C4-2B (cell line): ENCODE results near the gene RNF169.

ENCODE experiments used
- CTCF ChIP-seq: fragments of 450-650 bp; conservative IDR thresholded peaks from 2 replicates; pipeline ENCODE4 v1.5.1; 2017; ENCODE audit warnings: mild to moderate bottlenecking
- ZFX ChIP-seq: fragments of 450-650 bp; IDR thresholded peaks from 2 replicates; pipeline ENCODE4 v1.6.1; 2017

- TF ChIP-seq CTCF (no peak), ZFX (no peak)
Measured at GRCh38 chr11:74725701-74726100, 22.9 kb upstream of the RNF169 start.
